ENCODE data around the gene CXCL6. TPM values are rescaled to one million over a fixed set of nuclear protein-coding genes. Genes with fewer than 3 reads are reported as not detected.

CXCL6 gene
- total and polyA plus RNA-seq, 5 donors, result 0.20 to 0.92 (median 0.38) TPM; not detected in 1

DNA sequence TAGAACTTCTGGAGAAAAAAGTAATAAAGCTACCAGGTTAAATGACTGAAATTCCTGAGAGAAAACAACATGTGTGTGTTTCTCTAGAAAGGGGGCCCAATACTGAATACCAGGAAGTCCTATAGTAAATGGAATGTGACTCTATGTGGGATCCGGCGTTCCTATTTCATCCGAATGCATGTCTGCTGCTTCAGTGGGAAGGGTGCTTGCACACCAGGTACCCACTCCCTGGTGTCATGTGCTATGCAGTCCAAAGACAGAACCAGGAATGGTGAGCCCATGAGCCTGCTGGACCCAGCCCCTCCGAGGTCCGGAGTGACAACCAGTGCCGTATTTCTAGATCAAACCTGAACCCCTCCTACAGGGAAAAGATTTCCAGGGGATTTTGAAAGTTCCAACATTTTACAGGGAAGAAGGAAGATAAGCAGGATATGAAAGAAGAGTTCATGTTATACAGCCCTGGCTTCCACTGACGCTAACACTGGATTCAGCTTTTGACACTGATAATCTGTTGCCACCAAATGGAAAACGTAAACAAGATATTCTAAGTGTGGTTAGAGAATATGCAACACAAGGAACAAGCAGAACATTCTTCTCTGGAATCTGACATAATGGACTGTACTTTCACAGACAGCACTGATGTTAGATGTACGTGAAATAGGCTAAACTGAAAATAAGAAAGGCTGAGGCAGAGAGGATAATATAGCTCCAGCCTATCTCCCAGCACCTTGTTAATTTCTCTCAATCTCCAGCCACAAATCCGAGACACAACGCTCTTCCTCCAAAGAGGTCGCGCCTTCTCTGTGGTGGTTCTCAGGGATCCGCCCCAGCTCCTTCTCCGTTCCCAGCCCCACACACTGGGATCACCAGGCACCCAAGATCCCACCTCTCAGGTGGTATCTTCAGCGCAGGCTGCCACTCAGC, 32.0 kb downstream of the CXCL6 start:
- Histone ChIP-seq H3K4me1 (ENCODE audit: control insufficient read depth, insufficient read depth, low read length) (no peaks in the 10 kb centered on the region), H3K9me3 (ENCODE audit: control insufficient read depth, low read length) (no peaks in the 10 kb centered on the region), H3K4me3 (ENCODE audit: low read length) (peak overlapping the region; percentile 60), H3K27ac (ENCODE audit: low read length) (no peak overlapping the region), H3K27me3 (ENCODE audit: control insufficient read depth, insufficient read depth) (no peaks in the 10 kb centered on the region)
- ATAC-seq (peak; percentile 35 to 64), DNase-seq (peak in 2 of 3 donors; percentile 21 to 35)
- WGBS, result 25% methylated on average over 16 of the region's 16 CpGs
- intact Hi-C loops (cut with DNase I), result no loop called here

DNA sequence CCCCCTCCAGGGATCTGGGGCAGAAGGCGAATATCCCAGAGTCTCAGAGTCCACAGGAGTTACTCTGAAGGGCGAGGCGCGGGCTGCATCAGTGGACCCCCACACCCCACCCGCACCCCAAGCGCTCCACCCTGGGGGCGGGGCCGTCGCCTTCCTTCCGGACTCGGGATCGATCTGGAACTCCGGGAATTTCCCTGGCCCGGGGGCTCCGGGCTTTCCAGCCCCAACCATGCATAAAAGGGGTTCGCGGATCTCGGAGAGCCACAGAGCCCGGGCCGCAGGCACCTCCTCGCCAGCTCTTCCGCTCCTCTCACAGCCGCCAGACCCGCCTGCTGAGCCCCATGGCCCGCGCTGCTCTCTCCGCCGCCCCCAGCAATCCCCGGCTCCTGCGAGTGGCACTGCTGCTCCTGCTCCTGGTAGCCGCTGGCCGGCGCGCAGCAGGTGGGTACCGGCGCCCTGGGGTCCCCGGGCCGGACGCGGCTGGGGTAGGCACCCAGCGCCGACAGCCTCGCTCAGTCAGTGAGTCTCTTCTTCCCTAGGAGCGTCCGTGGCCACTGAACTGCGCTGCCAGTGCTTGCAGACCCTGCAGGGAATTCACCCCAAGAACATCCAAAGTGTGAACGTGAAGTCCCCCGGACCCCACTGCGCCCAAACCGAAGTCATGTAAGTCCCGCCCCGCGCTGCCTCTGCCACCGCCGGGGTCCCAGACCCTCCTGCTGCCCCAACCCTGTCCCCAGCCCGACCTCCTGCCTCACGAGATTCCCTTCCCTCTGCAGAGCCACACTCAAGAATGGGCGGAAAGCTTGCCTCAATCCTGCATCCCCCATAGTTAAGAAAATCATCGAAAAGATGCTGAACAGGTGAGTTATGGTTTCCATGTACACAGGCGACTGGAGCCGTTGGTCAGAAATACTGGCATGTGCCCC, 32.9 kb downstream of the CXCL6 start, which contains the start of gene CXCL1:
TSS of gene CXCL1 (plus strand) at position 264 of the 926 bp plus-strand sequence. CDS start at position 342, 78 bp downstream.
- 7% methylated on average over 61 of the region's 61 CpGs for WGBS
- ATAC-seq (peak; percentile 78 to 85), DNase-seq (peak; percentile 67 to 85 (median 84))
- H3K4me1 ChIP-seq (ENCODE audit: control insufficient read depth, insufficient read depth, low read length), result no peaks in the 10 kb centered on the region
- intact Hi-C loops (cut with DNase I), result no loop called here
- peak within 1 kb of the TSS; percentile 60 for H3K4me3 ChIP-seq (ENCODE audit: low read length)
- no peaks in the 10 kb centered on the region for H3K27me3 ChIP-seq (ENCODE audit: control insufficient read depth, insufficient read depth)
- H3K27ac ChIP-seq (ENCODE audit: low read length), result no peak within 1 kb of the TSS
- no peaks in the 10 kb centered on the region for H3K9me3 ChIP-seq (ENCODE audit: control insufficient read depth, low read length)

DNA sequence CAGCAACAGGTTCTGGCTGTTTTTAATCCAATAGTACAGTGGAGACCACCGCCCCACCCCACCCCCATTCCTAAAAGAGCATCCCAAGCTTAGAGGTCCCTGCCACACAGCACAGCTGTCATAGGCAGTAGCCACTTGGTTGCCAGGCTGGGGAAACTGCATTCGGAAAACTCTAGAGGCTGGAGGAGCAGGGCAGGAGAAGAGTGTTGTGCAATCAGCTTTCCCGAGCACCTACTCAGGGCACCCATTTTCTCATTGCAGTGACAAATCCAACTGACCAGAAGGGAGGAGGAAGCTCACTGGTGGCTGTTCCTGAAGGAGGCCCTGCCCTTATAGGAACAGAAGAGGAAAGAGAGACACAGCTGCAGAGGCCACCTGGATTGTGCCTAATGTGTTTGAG, 33.8 kb downstream of the CXCL6 start:
- no peak overlapping the region for H3K27ac ChIP-seq (ENCODE audit: low read length)
- intact Hi-C loops (cut with DNase I), result no loop called here
- H3K4me1 ChIP-seq (ENCODE audit: control insufficient read depth, insufficient read depth, low read length), result no peaks in the 10 kb centered on the region
- no peaks in the 10 kb centered on the region for H3K9me3 ChIP-seq (ENCODE audit: control insufficient read depth, low read length)
- ATAC-seq (peak in 1 of 2 donors; percentile 19), DNase-seq (peak in 2 of 3 donors; percentile 29 to 38)
- 83% methylated on average over 3 of the region's 3 CpGs for WGBS
- no peaks in the 10 kb centered on the region for H3K27me3 ChIP-seq (ENCODE audit: control insufficient read depth, insufficient read depth)
- no peak overlapping the region for H3K4me3 ChIP-seq (ENCODE audit: low read length)

DNA sequence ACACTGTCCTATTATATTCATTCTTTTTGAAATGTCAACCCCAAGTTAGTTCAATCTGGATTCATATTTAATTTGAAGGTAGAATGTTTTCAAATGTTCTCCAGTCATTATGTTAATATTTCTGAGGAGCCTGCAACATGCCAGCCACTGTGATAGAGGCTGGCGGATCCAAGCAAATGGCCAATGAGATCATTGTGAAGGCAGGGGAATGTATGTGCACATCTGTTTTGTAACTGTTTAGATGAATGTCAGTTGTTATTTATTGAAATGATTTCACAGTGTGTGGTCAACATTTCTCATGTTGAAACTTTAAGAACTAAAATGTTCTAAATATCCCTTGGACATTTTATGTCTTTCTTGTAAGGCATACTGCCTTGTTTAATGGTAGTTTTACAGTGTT, 34.3 kb downstream of the CXCL6 start:
- intact Hi-C loops (cut with DNase I), result no loop called here
- Histone ChIP-seq H3K4me1 (ENCODE audit: control insufficient read depth, insufficient read depth, low read length) (no peaks in the 10 kb centered on the region), H3K27me3 (ENCODE audit: control insufficient read depth, insufficient read depth) (no peaks in the 10 kb centered on the region), H3K4me3 (ENCODE audit: low read length) (no peak overlapping the region), H3K9me3 (ENCODE audit: control insufficient read depth, low read length) (no peaks in the 10 kb centered on the region), H3K27ac (ENCODE audit: low read length) (no peak overlapping the region)
- no peak for DNase-seq
- no peak for ATAC-seq
- WGBS, result 94% methylated on average over 1 of the region's 1 CpG

DNA sequence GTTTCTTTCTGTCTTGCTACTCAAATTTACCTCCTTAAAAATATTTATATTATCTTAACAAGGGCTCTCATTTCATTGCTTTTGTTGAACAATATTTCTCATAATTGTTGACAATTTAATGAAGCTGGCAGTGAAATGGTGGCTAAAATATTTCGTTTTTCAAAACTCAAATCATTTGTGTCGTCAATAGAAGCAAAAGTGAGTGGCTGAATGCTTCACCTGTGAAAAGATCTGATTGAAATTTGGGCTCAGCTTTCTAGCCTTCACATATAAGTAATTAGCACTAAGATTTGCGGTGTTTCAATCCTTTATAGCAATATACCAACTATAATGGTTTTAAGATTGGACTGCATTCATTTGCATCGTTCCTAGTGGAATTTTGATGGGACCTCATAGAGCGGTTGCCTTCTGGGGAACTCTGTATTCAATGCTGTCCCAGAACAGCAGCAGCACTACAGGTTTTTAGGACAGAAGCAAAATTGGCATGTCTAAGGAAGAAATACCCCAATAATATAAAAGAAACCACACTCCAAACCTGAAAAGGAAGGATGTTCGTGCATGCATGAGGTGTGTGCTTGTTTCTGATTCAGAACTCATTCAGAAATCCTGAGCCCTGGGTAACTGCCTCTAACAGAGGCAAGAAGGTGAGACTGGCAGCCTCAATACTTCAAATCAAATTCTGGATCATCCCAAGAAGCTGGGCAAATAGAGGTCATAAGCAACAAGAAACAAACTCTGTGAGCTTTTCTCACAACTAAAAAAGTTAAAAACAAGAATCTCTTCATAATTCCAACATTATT, 35.2 kb downstream of the CXCL6 start:
- WGBS, result 92% methylated on average over 6 of the region's 6 CpGs
- no peak overlapping the region for H3K4me3 ChIP-seq (ENCODE audit: low read length)

DNA sequence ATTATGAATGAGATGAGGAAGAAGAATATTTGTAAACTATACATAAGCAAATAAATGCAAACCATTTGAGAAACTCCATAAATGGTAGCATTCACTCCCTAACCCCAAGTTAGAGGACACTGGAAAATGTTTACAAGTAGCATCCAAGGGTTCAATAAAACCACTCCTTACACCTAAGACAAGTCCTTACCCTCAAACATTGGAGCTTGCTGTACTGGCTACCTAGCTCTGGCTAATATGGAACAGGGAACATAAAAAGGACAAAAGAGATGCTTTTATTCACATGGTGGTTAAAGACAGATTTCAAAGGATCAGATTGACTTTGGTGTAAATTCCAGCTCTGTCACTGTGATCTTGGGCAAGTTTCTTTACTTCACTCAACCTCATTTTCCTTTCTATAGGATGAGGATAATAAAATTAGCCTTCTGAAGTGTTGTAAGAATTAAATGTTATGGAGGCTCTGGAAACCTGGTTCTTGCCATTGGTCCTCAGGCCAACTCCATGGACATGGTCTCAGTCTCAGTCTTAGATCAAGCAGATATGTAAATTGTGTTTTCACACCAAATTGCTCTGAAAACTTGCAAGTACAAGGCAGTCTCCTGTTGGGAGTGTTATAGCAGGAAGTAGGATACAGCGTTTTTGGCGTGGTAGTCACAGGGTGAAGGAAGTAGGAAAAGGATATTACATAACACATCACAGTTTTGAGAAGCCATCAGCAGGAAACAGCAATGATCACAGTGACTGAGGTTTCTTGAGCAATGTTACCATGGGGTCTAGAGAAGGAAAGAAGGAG, 36.0 kb downstream of the CXCL6 start:
- 52% methylated on average over 2 of the region's 2 CpGs for WGBS
- ATAC-seq (peak; percentile 14 to 64), DNase-seq (no peak)
- H3K4me3 ChIP-seq (ENCODE audit: low read length), result no peak overlapping the region
- H3K27ac ChIP-seq (ENCODE audit: low read length), result no peak overlapping the region
- H3K27me3 ChIP-seq (ENCODE audit: control insufficient read depth, insufficient read depth), result no peaks in the 10 kb centered on the region
- H3K4me1 ChIP-seq (ENCODE audit: control insufficient read depth, insufficient read depth, low read length), result no peaks in the 10 kb centered on the region
- intact Hi-C loops (cut with DNase I), result no loop called here
- H3K9me3 ChIP-seq (ENCODE audit: control insufficient read depth, low read length), result no peaks in the 10 kb centered on the region

More for the DNA sequence above, 35.2 kb downstream of the CXCL6 start:
- intact Hi-C loops (cut with DNase I), result no loop called here
- H3K27ac ChIP-seq (ENCODE audit: low read length), result no peak overlapping the region
- H3K27me3 ChIP-seq (ENCODE audit: control insufficient read depth, insufficient read depth), result no peaks in the 10 kb centered on the region
- ATAC-seq (no peak), DNase-seq (no peak)
- H3K9me3 ChIP-seq (ENCODE audit: control insufficient read depth, low read length), result no peaks in the 10 kb centered on the region
- H3K4me1 ChIP-seq (ENCODE audit: control insufficient read depth, insufficient read depth, low read length), result no peaks in the 10 kb centered on the region

DNA sequence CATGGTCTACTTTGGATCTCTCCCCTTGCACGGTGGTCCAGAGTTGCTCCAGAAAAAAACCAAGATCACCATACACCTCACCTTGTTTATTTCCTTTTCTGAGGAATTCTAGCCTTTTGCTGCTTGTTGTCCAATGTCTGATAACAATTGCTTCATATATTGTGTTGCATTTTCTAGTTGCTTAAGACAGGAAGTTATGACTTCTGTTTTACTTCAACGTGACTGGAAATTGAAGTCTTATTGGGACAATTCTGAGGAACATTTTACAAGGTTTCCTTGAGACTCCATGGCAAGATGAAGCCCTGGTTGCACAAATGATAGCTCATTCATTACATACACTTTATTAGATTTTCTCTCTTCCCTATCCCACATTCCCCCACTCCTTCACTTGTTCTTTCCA, 37.9 kb downstream of the CXCL6 start:
- ATAC-seq (no peak), DNase-seq (no peak)
- Histone ChIP-seq H3K4me3 (ENCODE audit: low read length) (no peak overlapping the region), H3K27ac (ENCODE audit: low read length) (no peak overlapping the region), H3K4me1 (ENCODE audit: control insufficient read depth, insufficient read depth, low read length) (no peaks in the 10 kb centered on the region), H3K9me3 (ENCODE audit: control insufficient read depth, low read length) (no peaks in the 10 kb centered on the region), H3K27me3 (ENCODE audit: control insufficient read depth, insufficient read depth) (no peaks in the 10 kb centered on the region)
- WGBS, result 71% methylated on average over 2 of the region's 2 CpGs
- intact Hi-C loops (cut with DNase I), result no loop called here

DNA sequence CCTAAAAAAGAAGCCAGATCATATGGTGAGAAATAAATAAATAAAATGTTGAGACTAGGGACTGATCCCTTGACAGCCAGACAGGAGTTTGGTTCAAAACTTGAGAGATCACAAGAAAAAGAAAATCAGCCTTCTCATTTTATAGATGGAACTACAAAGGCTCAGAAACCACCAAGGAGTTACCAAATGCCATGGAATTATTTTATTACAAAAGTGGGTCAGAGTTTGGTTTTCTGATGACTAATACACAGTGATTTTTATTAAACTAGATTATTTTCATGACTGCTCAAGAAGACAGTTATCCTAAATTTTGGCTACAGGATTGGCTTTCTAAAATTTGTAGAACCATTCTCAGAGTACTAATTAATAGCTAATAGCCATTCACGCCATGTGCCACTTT, 38.9 kb downstream of the CXCL6 start:
- intact Hi-C loops (cut with DNase I), result no loop called here
- no peak for ATAC-seq
- no peaks in the 10 kb centered on the region for H3K27me3 ChIP-seq (ENCODE audit: control insufficient read depth, insufficient read depth)
- no peak overlapping the region for H3K27ac ChIP-seq (ENCODE audit: low read length)
- DNase-seq, result no peak
- no peaks in the 10 kb centered on the region for H3K9me3 ChIP-seq (ENCODE audit: control insufficient read depth, low read length)
- no peaks in the 10 kb centered on the region for H3K4me1 ChIP-seq (ENCODE audit: control insufficient read depth, insufficient read depth, low read length)
- H3K4me3 ChIP-seq (ENCODE audit: low read length), result no peak overlapping the region
- WGBS, result 90% methylated on average over 1 of the region's 1 CpG

DNA sequence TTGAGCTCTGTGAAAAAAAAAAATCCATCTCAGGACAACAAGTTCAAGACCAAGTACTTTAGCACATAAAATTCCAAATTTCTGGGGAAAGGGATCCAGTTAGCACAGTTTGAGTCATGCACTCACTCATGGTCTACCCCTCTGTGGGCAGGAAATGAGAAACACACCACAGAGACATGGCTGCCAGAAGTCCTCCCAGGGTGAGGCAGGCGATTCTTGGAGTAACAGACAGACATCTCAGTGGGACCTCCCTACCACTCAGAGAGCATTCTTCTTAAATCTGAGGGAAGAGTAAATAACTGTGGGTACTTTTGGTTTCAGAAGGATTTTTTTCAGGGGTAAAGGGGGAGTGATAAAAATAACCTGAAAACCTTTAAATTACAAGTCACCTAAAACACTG, 46.8 kb downstream of the CXCL6 start:
- H3K4me1 ChIP-seq (ENCODE audit: control insufficient read depth, insufficient read depth, low read length), result no peaks in the 10 kb centered on the region
- H3K27me3 ChIP-seq (ENCODE audit: control insufficient read depth, insufficient read depth), result no peaks in the 10 kb centered on the region
- peak in 1 of 3 donors; percentile 29 for DNase-seq
- no peak overlapping the region for H3K4me3 ChIP-seq (ENCODE audit: low read length)
- intact Hi-C loops (cut with DNase I), result no loop called here
- no peak for ATAC-seq
- no peaks in the 10 kb centered on the region for H3K9me3 ChIP-seq (ENCODE audit: control insufficient read depth, low read length)
- H3K27ac ChIP-seq (ENCODE audit: low read length), result no peak overlapping the region
- 50% methylated on average over 1 of the region's 1 CpG for WGBS

Data from right cardiac atrium (tissue), 5 donors.